Esophagus muscularis mucosa (tissue), 4 donors: ENCODE measurements around the gene FUCA1.

Experiments
- EP300 ChIP-seq: sonication (generic); formaldehyde crosslinking; IDR thresholded peaks from one replicate; pipeline ENCODE4 v1.6.1; 2017; ENCODE audit warnings: antibody characterized with exemption
- POLR2A ChIP-seq: fragments of 450-650 bp; IDR thresholded peaks from one replicate; pipeline ENCODE4 v1.6.1; 2017; ENCODE audit warnings: antibody characterized with exemption, moderate library complexity, mild to moderate bottlenecking, low read depth
- TF ChIP-seq, protein P1 (sequence below), 3 experiments: fragments of 200-600 bp in 2 of 3; fragments of 450-650 bp in 1 of 3; sonication (generic) in 2 of 3; IDR thresholded peaks; one replicate each; pipeline ENCODE4 v1.5.1; 2017 to 2019; ENCODE audit warnings: antibody characterized with exemption in 3 of 3, mild to moderate bottlenecking in 2 of 3, moderate library complexity in 1 of 3

DNA sequence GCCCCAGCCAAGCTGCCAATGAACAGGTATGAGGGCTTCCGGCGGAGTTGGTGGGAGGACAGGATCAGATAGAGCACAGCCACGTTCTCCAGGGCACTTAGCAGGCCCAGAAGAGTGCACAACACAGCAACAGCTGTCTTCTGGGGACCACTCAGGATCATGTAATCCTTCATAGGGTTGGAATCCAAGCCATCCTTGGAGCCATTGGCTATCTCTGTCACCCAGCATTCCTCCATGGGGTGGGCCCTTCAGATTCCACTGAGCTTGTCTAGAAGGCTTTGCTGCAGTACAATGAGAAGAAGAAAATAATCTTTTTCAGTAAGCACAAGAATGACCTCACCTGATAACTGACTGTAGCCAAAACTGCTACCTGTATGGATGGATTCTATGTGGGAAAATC lies 7.3 kb upstream of the FUCA1 start:
- TF ChIP-seq, protein P1, sequence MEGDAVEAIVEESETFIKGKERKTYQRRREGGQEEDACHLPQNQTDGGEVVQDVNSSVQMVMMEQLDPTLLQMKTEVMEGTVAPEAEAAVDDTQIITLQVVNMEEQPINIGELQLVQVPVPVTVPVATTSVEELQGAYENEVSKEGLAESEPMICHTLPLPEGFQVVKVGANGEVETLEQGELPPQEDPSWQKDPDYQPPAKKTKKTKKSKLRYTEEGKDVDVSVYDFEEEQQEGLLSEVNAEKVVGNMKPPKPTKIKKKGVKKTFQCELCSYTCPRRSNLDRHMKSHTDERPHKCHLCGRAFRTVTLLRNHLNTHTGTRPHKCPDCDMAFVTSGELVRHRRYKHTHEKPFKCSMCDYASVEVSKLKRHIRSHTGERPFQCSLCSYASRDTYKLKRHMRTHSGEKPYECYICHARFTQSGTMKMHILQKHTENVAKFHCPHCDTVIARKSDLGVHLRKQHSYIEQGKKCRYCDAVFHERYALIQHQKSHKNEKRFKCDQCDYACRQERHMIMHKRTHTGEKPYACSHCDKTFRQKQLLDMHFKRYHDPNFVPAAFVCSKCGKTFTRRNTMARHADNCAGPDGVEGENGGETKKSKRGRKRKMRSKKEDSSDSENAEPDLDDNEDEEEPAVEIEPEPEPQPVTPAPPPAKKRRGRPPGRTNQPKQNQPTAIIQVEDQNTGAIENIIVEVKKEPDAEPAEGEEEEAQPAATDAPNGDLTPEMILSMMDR (IDR thresholded peaks at IDR 0.05), result no peak
- TF ChIP-seq POLR2A, result no peak
- TF ChIP-seq EP300, result no peak
